Right forelimb (tissue), 1 donor: ENCODE measurements around the gene TPST1.

Experiments
- DNase-seq: peaks from one replicate; pipeline ENCODE4 v3.0.0-alpha.2; 2018

Gene TPST1

GRCh38 chr7:66239467-66239856 is 34.3 kb downstream of the TPST1 start:
- DNase-seq: no peak

- DNase-seq: no peak
Measured at GRCh38 chr7:66245008-66245407, 39.9 kb downstream of the TPST1 start.

DNA sequence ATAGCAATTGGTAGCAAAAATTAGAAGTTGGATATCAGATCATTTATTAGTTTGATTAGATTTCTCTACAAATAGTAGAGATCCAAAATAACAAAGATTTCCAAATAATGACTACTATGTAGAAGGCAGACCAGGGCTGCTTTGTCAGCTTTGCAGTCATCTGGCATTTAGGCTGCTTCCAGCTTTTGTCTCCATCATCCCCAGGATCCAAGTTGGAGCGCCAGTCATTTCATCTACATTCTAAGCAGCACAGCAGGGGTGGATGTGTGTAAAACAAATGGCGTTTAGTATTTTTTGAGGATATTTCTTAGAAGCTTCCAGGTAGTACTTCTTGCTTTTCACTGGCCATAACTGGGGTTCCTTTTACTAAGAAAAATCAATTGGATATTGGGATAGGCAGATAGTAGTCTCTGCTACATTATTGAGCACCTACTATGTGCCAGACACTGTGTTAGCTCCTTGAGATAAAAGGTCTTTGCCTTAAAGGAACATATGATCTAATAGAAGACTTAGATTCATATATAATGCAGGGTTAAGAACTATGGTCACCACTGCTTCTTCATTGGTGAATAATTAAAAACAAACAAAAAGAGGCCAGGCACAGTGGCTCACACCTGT is 41.5 kb downstream of the TPST1 start:
- DNase-seq: no peak

DNA sequence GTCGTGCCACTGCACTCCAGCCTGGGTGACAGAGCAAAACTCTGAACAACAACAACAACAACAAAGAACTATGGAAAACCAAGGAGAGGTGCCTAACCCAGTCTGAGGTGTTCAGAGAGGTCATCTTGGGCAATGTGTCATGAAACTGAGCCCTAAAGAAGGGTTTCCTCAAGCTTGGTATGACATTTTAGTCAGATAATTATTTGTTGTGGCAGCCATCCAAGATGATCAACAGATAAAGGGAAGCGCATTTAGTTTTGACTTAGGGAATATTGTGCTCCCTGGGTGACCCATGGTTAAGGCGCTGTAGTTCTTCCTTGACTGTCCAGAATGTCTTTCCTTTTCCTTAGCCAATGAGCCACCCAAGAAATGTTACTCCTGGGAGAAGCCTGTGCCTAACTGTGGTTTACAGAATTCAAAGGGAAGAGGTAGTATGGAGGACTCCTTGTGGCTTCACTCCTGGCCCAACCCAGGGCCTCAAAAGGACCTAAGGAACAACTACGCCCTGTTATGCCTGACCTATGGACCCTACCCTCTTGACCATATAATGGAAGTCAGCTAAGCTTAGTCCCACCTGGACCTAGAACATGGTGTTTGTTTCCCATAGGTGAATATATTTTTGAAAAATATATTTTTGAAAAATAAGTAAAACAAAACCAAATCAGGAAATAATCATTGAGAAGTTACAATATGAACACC is 42.4 kb downstream of the TPST1 start:
- DNase-seq: no peak

GRCh38 chr7:66250711-66251110 is 45.6 kb downstream of the TPST1 start:
- DNase-seq: no peak

DNA sequence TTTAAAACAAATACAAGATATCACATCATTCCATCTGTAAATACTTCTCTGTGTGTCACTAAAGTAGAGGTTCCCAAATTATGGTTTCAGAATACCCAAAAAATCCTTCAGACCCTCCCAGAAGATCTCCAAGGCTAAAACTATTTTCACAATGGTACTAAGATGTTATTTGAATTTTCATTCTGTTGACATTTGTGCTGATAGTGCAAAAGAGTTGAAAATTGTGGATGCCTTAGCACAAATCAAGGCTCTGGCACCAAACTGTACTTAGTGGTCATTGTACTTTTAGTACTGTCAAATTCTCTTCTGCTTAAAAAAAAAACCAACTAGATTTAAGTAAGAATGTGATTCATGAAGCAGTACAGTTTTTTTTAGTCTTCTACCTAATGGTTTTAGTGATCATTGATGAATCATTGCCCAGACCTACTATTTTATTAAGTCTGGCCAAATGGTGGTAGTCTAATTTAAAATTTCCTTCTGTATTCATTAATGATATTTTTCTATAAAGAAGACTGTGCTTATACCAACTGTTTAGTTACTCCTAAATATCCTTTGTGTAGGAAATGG is 50.5 kb downstream of the TPST1 start:
- no peak for DNase-seq

DNA sequence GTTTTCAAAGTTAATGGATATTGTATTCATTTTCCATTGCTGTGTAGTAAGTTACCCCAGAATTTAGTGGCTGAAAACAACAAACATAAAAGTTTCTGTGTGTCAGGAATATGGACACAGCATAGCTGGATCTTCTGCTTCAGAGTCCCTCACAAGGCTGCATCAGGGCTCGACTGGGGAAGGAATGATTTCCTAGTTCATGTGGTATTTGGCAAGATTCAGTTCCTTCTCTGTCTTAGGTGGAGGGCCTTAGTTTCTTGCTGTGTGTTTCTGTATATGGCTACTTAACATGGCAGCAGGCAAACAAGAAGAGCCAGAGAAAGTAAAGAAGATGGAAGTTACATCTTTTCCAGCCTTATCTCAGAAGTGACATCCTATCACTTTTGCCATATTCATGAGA is 51.1 kb downstream of the TPST1 start:
- no peak for DNase-seq

- no peak for DNase-seq
Measured at GRCh38 chr7:66257481-66257880, 52.3 kb downstream of the TPST1 start.

DNA sequence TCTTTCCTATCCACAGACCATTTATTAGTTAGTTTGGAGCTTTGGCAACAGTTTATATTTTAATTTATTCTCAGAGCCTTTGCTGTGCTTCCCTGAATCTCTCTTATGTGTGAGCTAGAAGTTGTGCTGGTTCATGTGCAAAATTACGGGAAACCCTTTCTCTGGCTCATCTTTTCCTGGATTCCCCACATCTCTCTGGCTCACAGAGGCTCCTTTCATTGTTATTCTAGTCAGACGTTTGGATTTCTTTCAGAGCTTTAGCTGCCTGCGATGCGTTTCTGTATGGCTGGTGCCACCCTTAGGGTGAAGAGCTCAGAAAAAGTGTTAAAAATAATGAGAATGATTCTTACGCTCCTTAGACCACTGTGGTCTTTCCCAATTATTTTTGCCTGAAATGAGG is 53.3 kb downstream of the TPST1 start:
- DNase-seq: no peak

DNA sequence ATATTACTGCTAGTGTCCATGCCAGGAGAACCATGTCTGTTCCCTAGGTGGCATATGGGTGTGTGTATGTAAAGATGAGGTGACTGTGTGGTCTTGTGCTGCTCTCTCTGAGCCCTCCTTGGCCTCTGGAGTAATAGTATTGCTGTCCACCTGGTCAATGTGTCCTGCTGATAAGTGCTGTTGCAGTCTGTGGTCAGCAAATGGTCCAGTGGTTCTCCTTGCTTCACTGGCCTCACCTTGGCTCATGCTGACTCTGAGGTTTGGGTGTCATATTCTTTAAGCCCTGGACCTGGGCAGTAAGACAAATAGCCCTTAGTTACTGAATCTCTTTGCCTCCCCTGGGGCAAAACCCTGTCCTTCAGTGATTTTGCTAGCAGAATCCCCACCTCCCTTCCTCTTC is 56.8 kb downstream of the TPST1 start:
- no peak for DNase-seq

- no peak for DNase-seq
Measured at GRCh38 chr7:66263936-66264335, 58.8 kb downstream of the TPST1 start.

- DNase-seq: no peak
Measured at GRCh38 chr7:66265566-66265965, 60.4 kb downstream of the TPST1 start.

GRCh38 chr7:66267249-66267648 is 62.1 kb downstream of the TPST1 start:
- no peak for DNase-seq

DNA sequence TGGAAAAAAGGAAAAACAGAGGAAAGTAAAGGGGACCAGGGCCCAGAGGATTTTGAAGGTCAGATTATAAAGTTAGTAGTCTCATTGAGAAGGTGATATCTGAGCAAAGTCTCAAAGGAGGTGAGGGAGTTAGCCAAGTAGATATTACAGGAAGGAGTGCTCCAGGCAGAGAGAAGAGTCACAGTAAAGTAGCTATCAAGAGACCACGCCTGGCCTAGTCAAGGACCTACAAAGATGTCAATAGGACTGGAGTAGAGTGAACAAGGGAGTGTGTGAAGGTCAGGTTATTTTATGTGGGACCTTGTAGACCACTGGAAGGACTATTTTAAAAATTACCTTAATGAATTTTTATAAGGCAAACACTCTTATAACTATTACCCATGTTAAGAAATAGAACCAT is 64.8 kb downstream of the TPST1 start:
- no peak for DNase-seq

DNA sequence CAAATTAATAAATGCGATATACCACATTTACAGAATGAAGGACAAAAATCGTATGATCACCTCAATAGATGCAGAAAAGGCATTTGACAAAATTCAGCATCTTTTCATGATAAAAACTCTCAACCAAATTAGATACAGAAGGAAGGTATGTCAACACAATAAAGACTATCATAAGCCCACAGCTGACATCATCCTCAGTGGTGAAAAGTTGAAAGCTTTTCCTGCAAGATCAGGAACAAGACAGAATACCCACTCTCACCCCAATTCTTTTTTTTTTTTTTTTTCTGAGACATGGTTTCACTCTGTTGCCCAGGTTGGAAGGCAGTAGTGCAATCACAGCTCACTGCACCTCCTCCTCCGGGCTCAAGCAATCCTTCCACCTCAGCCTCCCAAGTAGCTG is 67.2 kb downstream of the TPST1 start:
- no peak for DNase-seq

- no peak for DNase-seq
Measured at GRCh38 chr7:66276363-66276762, 71.2 kb downstream of the TPST1 start.

GRCh38 chr7:66277492-66277891 is 72.4 kb downstream of the TPST1 start:
- DNase-seq: no peak

DNA sequence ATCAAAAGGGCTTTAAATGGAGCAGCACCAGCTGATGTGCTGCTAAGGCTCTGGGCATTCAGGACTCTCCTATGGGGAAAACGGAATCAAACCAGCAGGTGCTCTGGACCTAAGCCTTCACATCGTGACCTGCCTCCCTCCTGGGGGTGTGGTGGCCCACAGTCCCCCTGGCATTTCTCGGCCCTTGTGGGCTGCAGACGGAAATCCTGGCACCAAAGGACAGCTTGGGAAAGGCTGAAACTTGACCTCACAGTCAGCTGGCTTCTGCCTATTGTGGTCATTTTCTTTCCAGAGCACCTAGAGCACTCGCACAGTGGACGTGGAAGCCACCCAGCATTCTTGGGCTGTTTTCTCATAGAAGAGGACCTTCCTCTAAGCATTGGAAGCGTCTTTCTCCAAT is 74.8 kb downstream of the TPST1 start:
- no peak for DNase-seq

DNA sequence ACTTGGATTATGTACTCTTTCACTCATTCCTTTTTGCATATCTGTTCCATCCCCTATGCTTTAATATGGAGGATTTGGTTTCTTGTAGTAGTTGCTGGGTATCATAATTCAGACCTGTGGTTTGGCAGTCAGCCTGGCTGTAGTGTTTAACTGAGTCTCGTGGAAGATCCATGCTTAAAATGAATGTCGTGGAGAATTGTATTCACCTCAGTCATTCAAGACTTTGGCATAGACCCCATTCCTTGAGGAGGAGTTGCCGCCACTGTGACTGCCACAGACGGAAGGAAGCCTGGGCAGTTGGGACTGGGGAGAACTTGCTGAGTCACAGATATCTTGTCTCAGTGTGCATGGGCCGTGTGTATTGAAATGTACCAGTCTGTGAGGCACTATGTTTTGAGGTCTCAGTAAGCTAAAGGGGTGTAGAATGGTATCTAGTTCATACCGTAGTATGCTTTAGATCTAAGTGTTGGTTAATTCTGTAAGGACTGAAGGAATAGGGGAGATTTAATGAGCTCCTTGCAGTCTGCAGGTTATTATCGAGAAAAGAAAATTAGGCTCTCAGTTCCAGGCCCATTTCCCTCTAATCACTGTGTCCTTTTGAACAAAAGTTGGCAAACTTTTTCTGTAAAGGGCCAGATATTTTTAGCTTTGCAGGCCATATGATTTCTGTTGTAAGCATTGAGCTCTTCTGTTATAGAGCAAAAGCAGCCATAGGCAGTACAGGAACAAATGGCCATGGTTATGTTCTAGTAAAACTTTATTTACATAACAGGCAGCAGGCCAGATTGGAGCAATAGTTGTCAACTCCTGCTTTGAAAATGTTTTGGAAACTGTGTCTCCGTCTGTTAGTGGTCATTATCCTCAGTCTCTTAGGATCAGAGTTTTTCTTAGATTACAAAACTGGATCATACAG is 76.8 kb downstream of the TPST1 start:
- DNase-seq: peak; percentile 53

DNA sequence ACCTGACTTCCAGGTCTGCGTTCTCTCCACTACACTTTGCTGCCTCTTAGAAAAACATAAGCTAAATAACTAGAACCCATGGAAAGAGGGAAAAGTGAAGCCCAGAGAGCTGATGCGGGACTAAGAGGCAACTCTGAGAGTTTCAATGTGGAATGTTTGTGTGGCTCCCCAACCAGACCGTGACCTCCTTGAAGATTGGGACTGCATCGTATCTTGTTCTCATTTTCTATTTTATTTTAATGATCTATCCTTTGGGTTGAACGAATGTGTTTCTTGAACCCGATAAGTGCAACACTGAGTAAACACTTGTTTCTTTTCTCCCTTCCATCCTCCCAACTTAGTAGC is 77.4 kb downstream of the TPST1 start:
- no peak for DNase-seq

DNA sequence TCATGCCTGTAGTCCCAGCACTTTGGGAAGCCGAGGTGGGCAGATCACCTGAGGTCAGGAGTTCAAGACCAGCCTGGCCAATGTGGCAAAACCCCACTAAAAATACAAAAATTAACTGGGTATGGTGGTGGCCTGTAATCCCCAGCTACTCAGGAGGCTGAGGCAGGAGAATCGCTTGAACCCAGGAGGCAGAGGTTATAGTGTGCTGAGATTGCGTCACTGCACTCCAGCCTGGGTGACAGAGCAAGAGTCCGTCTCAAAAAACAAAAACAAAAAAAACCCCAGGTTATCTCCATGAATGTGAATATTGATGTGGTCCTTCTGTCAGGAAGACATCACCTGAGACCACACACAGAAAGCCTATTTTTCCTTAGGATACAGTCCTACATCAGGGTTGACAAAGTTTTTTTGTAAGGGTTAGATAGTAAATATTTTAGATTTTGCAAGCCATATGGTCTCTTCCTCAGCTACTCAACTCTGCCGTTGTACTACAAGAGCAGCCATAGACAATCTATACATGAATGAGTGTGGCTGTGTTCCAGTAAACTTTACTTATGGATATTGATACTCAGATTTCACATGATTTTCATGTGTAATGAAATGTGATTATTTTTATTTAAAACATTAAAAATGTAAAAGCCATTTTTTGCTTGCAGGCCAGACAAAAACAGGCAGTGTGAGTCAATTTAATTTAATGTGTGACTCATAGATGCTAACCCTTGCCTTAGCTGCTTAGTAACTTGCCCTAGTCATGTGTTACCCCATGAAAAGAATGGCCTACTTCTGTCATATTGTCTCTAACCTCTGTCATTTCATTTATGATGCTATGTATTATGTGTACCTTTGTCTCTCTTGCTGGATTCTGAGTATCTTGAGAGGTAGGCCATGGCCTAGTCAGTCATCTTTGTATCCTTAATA is 78.1 kb downstream of the TPST1 start:
- DNase-seq: no peak

GRCh38 chr7:66296001-66296521 is 90.9 kb downstream of the TPST1 start:
- no peak for DNase-seq
